ENCODE measurements around the gene SARNP.
A peak's percentile ranks its signal among the peaks of the same experiment; 100 is the strongest.
"Not testable (repeated sequence)": the region's sequence is repeated elsewhere in the genome, so short reads cannot be mapped to it uniquely, and the experiment has no call there.

SARNP gene, protein sequence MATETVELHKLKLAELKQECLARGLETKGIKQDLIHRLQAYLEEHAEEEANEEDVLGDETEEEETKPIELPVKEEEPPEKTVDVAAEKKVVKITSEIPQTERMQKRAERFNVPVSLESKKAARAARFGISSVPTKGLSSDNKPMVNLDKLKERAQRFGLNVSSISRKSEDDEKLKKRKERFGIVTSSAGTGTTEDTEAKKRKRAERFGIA

DNA sequence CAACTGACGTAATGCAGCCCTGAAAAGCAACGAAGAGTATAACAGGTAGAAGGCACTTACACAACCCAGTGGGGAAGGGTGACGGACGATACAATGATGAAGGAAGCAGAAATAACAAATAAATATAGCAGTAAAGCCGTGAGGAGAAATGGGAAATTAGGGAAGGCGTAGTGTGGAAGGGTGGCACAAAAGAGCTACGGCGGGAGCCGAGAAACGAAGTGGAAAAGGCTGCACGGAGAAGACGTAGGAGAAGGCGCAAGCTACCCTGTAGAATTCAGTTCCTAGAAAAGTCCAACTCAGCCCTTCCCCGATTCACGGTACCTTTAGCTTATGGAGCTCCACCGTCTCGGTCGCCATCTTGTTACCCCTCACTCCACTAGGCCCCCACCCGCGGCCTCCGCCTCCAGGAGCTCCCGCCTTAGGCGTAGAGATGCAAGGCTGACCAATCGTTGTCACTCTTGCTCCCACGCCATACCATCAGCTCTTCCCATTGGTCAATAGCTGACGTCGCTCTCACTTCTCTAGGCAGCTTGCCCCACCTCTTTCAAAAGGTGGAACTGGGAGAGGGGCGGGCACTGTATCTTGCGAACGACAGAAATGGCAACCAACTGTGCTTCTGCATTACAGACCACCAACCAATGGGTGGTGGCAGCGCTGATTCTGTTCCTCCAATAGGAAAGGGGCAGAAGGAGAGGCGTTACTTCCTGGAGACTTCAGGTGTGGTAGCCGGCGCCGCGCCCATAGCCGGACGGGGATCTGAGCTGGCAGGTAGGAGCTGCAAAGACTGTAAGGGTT lies at the start of gene SARNP, which contains the start of gene ORMDL2:
TSS of gene SARNP (minus strand) at position 380 of the 795 bp plus-strand sequence. CDS start at position 357, 23 bp downstream.
TSS of gene ORMDL2 (plus strand) at position 697 of the 795 bp plus-strand sequence. CDS start 959 bp downstream, outside the sequence.
- no peak within 1 kb of the TSS for H3K4me3 Mint-ChIP-seq
- no peak within 1 kb of the TSS for H3K27ac Mint-ChIP-seq (ENCODE audit: low read depth)
- DNase-seq (ENCODE audit: low spot score in 2 of 2) (peak; percentile 82 to 98), ATAC-seq (replicated peaks; ENCODE audit: extremely low read depth, poor library complexity, severe bottlenecking) (peak; percentile 92)
- H3K4me1 Mint-ChIP-seq, result peaks cover 26% of the 10 kb centered on the region
- no peaks in the 10 kb centered on the region for H3K9me3 Mint-ChIP-seq
- no peaks in the 10 kb centered on the region for H3K27me3 Mint-ChIP-seq
- H3K36me3 Mint-ChIP-seq (ENCODE audit: insufficient read depth), result peaks cover 33% of the 10 kb centered on the region

DNA sequence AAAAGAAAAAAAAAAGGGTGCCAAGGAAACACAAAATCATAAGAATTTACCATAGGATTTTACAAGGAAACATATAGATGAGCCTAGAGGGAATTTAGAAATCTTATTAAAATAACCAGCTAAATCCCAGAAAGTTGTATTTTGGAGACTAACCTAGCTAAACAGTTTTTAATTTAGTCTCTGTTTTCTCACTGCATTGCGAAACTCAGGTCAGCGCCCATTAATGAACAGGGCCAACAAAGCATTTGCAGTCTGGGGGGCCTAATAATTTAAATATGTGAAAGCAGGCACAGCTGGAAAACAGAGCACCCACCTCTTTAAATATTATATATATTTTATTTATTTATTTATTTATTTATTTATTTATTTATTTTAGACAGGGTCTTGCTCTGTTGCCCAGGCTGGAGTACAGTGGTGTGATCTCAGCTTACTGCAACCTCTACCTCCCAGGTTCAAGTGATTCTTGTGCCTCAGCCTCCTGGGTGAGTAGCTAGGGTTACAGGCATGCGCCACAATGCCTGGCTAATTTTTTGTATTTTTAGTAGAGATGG lies 49.0 kb upstream of the SARNP start:
- H3K4me3 Mint-ChIP-seq; H3K4me1 Mint-ChIP-seq; H3K27me3 Mint-ChIP-seq; H3K27ac Mint-ChIP-seq (ENCODE audit: low read depth); H3K9me3 Mint-ChIP-seq; ATAC-seq (replicated peaks; ENCODE audit: extremely low read depth, poor library complexity, severe bottlenecking); DNase-seq (ENCODE audit: low spot score in 2 of 2); H3K36me3 Mint-ChIP-seq (ENCODE audit: insufficient read depth): not testable (repeated sequence)

DNA sequence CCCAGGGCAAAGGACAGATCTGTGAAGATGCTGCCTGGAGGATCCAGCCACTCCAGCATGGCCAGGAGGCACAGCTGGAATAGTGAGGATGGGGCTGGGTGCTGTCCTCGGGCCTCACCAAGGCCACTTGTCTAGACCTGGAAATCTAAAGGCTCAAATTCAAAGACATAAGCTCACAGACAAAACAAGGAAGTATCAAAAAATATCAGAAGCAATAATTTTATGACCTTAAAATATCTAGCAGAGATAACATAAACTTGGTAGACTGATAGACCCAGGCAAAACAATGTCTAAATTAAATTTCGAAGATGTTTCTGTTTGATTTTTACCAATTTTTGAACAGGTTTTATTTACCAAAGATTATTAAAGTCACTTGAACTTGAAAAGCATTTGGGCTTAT lies 47.8 kb upstream of the SARNP start:
- no peaks in the 10 kb centered on the region for H3K36me3 Mint-ChIP-seq (ENCODE audit: insufficient read depth)
- no peaks in the 10 kb centered on the region for H3K4me1 Mint-ChIP-seq
- DNase-seq (ENCODE audit: low spot score in 2 of 2), result no peak
- no peaks in the 10 kb centered on the region for H3K27me3 Mint-ChIP-seq
- no peak overlapping the region for H3K27ac Mint-ChIP-seq (ENCODE audit: low read depth)
- ATAC-seq (replicated peaks; ENCODE audit: extremely low read depth, poor library complexity, severe bottlenecking), result no peak
- H3K9me3 Mint-ChIP-seq, result no peaks in the 10 kb centered on the region
- H3K4me3 Mint-ChIP-seq, result no peak overlapping the region

DNA sequence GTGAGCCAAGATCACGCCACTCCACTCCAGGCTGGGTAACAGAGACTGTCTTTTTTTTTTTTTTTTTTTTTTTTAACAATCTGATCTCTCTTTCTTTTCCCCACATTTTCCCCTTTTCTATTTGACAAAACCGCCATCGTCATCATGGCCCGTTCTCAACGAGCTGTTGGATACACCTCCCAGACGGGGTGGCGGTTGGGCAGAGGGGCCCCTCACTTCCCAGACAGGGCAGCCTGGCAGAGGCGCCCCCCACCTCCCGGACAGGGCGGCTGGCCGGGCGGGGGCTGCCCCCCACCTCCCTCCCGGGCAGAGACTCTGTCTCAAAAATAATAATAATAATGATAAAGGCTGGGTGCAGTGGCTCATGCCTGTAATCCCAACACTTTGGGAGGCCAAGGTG lies 45.4 kb upstream of the SARNP start:
- not testable (repeated sequence) for ATAC-seq (replicated peaks; ENCODE audit: extremely low read depth, poor library complexity, severe bottlenecking); H3K27ac Mint-ChIP-seq (ENCODE audit: low read depth); H3K36me3 Mint-ChIP-seq (ENCODE audit: insufficient read depth); H3K9me3 Mint-ChIP-seq; H3K27me3 Mint-ChIP-seq; H3K4me1 Mint-ChIP-seq; H3K4me3 Mint-ChIP-seq; DNase-seq (ENCODE audit: low spot score in 2 of 2)

DNA sequence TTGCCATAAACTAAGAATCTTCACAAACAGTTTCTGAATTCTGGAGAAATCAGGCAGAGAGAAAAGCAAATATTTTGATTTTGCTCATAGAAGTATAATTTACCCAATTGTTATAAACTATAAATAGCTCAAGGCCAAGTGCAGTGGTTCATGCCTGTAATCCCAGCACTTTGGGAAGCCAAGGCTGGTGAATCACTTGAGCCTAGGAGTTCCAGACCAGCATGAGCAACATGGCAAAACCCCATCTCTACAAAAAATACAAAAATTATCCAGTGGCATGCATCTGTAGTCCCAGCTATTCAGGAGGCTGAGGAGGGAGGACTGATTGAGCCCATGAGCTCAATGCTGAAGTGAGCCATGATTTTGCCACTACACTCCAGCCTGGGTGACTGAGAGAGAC lies 44.8 kb upstream of the SARNP start:
- no peaks in the 10 kb centered on the region for H3K4me1 Mint-ChIP-seq
- DNase-seq (ENCODE audit: low spot score in 2 of 2), result no peak
- H3K9me3 Mint-ChIP-seq, result no peaks in the 10 kb centered on the region
- no peak overlapping the region for H3K4me3 Mint-ChIP-seq
- H3K27ac Mint-ChIP-seq (ENCODE audit: low read depth), result no peak overlapping the region
- H3K27me3 Mint-ChIP-seq, result no peaks in the 10 kb centered on the region
- no peaks in the 10 kb centered on the region for H3K36me3 Mint-ChIP-seq (ENCODE audit: insufficient read depth)
- no peak for ATAC-seq (replicated peaks; ENCODE audit: extremely low read depth, poor library complexity, severe bottlenecking)

DNA sequence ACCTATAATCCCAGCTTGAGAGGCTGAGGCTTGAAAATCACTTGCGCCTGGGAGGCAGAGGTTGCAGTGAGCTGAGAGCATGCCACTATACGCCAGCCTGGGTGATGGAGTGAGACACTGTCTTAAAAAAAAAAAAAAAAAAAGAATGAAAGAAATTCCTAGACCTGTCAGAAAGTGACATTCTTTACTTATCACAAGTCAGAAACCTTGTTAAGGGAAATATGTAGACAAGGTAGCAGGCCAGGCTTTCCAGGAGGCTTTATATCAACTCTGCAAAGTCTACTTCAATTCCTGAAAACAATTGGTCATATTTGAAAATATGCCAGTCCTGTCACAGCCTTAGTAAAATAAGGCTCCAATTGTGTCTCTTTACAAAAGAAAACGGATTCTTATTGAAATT lies 44.3 kb upstream of the SARNP start:
- DNase-seq (ENCODE audit: low spot score in 2 of 2) (no peak), ATAC-seq (replicated peaks; ENCODE audit: extremely low read depth, poor library complexity, severe bottlenecking) (no peak)
- no peaks in the 10 kb centered on the region for H3K4me1 Mint-ChIP-seq

DNA sequence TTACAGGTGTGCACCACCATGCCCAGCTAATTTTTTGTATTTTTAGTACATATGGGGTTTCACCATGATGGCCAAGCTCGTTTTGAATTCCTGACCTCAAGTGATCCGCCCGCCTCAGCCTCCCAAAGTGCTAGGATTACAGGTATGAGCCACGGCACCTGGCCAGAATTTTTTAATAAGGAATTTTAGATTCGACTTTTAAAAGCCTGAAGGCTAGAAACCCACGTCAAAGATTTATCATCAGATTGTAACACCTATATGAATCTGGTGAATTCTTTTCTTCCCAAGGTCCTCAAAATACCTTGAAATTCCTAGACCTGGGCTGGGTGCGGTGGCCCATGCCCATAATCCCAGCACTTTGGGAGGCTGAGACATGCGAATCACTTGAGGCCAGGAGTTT lies 43.9 kb upstream of the SARNP start:
- H3K27me3 Mint-ChIP-seq, result no peaks in the 10 kb centered on the region

More for the DNA sequence above, 44.3 kb upstream of the SARNP start:
- Mint-ChIP-seq H3K4me3 (no peak overlapping the region), H3K9me3 (no peaks in the 10 kb centered on the region), H3K27me3 (no peaks in the 10 kb centered on the region), H3K36me3 (ENCODE audit: insufficient read depth) (no peaks in the 10 kb centered on the region), H3K27ac (ENCODE audit: low read depth) (no peak overlapping the region)

DNA sequence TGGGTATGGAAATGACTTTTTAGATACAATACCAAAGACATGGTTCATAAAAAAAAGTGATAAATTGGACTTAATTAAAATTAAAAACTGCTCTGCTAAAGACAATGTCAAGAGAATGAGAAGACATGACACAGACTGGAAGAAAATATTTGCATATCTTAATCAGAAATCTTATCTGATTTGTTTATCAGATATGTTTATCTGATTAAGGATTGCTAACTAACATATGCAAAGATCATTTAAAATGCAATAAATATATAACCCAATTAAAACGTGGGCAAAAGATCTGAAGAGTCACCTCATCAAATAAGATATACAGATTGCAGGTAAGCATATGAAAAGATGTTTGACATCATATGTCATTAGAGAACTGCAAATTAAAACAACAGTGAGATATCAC lies 35.2 kb upstream of the SARNP start:
- H3K36me3 Mint-ChIP-seq (ENCODE audit: insufficient read depth), result no peaks in the 10 kb centered on the region

More for the DNA sequence above, 43.9 kb upstream of the SARNP start:
- H3K36me3 Mint-ChIP-seq (ENCODE audit: insufficient read depth), result no peaks in the 10 kb centered on the region
- no peak overlapping the region for H3K4me3 Mint-ChIP-seq
- no peak overlapping the region for H3K27ac Mint-ChIP-seq (ENCODE audit: low read depth)
- DNase-seq (ENCODE audit: low spot score in 2 of 2) (no peak), ATAC-seq (replicated peaks; ENCODE audit: extremely low read depth, poor library complexity, severe bottlenecking) (no peak)
- H3K4me1 Mint-ChIP-seq, result no peaks in the 10 kb centered on the region
- H3K9me3 Mint-ChIP-seq, result no peaks in the 10 kb centered on the region

DNA sequence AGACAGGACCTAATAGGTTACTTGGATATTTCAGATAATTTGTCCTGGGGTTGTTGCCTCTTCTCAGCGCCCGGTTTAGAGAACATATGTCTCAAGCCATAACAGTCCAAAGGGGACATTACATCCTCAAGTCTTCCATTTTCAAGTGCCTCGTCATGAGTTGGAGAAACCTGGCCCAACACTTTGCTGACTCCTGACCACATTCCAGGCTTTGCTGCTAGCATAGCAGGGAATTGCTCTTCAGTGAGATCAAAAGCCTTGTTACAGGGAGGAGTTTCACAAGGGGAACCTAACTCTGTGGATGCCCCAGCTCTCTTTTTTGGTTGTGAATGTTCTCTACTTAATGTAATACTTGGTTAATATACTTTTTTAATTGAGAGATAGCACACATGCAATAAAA lies 33.4 kb upstream of the SARNP start:
- ATAC-seq (replicated peaks; ENCODE audit: extremely low read depth, poor library complexity, severe bottlenecking) (no peak), DNase-seq (ENCODE audit: low spot score in 2 of 2) (no peak)
- no peak overlapping the region for H3K4me3 Mint-ChIP-seq
- no peaks in the 10 kb centered on the region for H3K9me3 Mint-ChIP-seq
- no peak overlapping the region for H3K27ac Mint-ChIP-seq (ENCODE audit: low read depth)
- no peaks in the 10 kb centered on the region for H3K4me1 Mint-ChIP-seq
- H3K27me3 Mint-ChIP-seq, result peaks cover 32% of the 10 kb centered on the region
- H3K36me3 Mint-ChIP-seq (ENCODE audit: insufficient read depth), result no peaks in the 10 kb centered on the region

More for the DNA sequence above, 35.2 kb upstream of the SARNP start:
- H3K27me3 Mint-ChIP-seq, result peaks cover 32% of the 10 kb centered on the region
- H3K4me3 Mint-ChIP-seq, result no peak overlapping the region
- H3K27ac Mint-ChIP-seq (ENCODE audit: low read depth), result no peak overlapping the region
- no peak for DNase-seq (ENCODE audit: low spot score in 2 of 2)
- H3K4me1 Mint-ChIP-seq, result no peaks in the 10 kb centered on the region
- ATAC-seq (replicated peaks; ENCODE audit: extremely low read depth, poor library complexity, severe bottlenecking), result no peak
- no peaks in the 10 kb centered on the region for H3K9me3 Mint-ChIP-seq

DNA sequence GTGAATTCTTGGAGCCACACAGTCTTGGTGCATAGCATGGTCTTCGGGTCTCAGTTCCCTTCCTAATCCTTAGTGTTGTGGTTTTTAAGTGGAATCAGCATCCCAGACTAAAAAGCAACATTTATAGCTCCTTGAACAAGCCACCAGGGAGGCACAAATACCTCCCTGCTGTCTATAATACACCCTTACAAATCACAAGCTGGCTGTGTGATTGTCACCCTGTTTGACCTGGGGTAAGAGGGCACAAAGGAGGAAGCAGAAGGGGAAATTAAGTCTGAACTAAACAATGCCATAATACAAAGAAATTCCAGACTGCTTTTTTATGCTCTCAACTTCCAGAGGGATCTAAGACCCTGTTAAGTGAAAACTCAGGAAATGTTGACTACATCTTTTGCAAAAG lies 32.9 kb upstream of the SARNP start:
- Mint-ChIP-seq H3K27me3 (peaks cover 32% of the 10 kb centered on the region), H3K9me3 (no peaks in the 10 kb centered on the region), H3K4me3 (no peak overlapping the region), H3K36me3 (ENCODE audit: insufficient read depth) (no peaks in the 10 kb centered on the region), H3K4me1 (no peaks in the 10 kb centered on the region), H3K27ac (ENCODE audit: low read depth) (no peak overlapping the region)
- ATAC-seq (replicated peaks; ENCODE audit: extremely low read depth, poor library complexity, severe bottlenecking), result no peak
- no peak for DNase-seq (ENCODE audit: low spot score in 2 of 2)

DNA sequence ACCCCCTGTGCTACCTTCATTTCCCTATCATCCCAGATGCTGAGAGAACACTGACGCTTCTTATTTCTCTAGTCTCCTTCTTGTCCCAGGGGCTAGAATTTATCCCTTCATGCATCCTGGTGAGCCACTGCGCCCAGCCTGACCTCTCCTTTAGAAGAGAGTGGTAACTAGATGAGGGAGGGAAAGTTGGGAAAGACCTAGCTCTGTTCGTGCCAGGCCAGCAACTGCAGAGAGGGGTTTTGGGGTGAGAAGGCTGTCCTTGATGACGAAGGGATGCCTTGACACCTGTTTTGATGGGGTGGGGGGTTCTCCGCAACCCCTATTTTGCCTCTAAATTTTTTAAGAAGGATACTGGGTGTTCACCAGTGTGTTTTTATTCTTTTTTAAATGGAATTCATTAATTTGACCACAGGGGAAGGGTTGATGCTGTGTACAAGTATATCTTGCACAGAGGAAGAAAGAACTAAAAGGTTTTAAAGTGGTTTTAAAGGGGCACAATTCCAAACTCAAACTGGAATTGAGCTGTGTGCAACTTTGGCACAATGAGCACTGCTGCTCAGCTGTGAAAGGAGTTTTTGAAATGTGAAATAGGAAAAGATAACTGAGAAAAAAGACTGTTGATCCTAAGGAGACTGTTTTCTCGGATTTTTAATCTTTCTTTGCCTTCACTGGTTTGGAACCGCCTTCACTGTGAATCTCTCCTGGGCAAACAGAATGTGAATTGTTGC lies 32.3 kb upstream of the SARNP start:
- ATAC-seq (replicated peaks; ENCODE audit: extremely low read depth, poor library complexity, severe bottlenecking) (no peak), DNase-seq (ENCODE audit: low spot score in 2 of 2) (no peak)
- H3K4me1 Mint-ChIP-seq, result no peaks in the 10 kb centered on the region
- no peak overlapping the region for H3K27ac Mint-ChIP-seq (ENCODE audit: low read depth)
- no peak overlapping the region for H3K4me3 Mint-ChIP-seq
- no peaks in the 10 kb centered on the region for H3K36me3 Mint-ChIP-seq (ENCODE audit: insufficient read depth)
- H3K27me3 Mint-ChIP-seq, result peaks cover 32% of the 10 kb centered on the region
- H3K9me3 Mint-ChIP-seq, result no peaks in the 10 kb centered on the region

DNA sequence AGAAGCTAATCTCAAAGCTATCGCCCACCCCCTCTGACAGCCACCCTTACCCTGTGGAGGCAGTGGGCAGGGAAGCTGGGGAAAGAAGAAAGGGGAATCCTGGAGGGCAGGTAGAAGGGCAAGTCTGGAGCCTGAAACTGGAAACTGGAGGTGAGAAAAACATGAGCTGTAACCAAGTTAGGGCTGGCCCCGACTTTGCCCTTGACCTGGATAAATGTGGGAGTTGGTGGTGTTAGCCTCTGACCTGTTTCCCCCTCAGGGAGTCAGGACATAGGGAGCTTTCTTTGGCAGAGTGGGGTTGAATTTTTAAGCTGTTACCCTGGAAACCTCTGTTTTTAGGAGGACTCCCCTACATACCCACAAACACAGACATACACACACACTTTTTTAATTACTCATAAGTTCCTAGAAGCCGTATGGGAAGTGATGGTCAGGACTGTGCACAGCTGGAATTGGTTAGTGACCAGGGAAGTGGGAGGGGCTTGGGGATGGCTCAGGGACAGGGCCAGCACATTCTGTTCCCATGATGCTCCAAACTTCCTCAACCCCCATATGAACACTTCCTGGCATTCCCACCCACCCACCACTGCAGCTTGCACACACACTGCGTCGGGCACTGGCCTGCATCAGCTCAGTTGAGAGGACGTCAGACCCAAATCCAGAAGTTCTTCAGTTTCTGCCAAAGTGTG lies 30.2 kb upstream of the SARNP start:
- Mint-ChIP-seq H3K27me3 (peaks cover 30% of the 10 kb centered on the region), H3K36me3 (ENCODE audit: insufficient read depth) (no peaks in the 10 kb centered on the region), H3K27ac (ENCODE audit: low read depth) (no peak overlapping the region), H3K4me1 (no peaks in the 10 kb centered on the region), H3K4me3 (no peak overlapping the region), H3K9me3 (no peaks in the 10 kb centered on the region)
- ATAC-seq (replicated peaks; ENCODE audit: extremely low read depth, poor library complexity, severe bottlenecking), result no peak
- DNase-seq (ENCODE audit: low spot score in 2 of 2), result no peak
